Ascending aorta (tissue), 2 donors: ENCODE results near the gene TWIST1. TPM values are rescaled to one million over a fixed set of nuclear protein-coding genes. Genes with fewer than 3 reads are reported as not detected.

Experiments
- DNase-seq, 2 donors: peaks; one replicate each; pipeline ENCODE4 v3.0.0-alpha.2; 2019; ENCODE audit warnings: low spot score in 2 of 2
- H3K27ac ChIP-seq, 2 donors: fragments of 200-600 bp; sonication (generic); one replicate each; pipeline ENCODE4 v1.5.1; 2016 to 2017; ENCODE audit warnings: mild to moderate bottlenecking in 1 of 2
- H3K27me3 ChIP-seq: fragments of 200-600 bp; sonication (generic); one replicate; pipeline ENCODE4 v1.5.1; 2017
- H3K36me3 ChIP-seq, 2 donors: fragments of 200-600 bp; sonication (generic); one replicate each; pipeline ENCODE4 v1.5.1; 2016
- H3K4me1 ChIP-seq, 2 donors: fragments of 200-600 bp; sonication (generic); one replicate each; pipeline ENCODE4 v1.5.1; 2016 to 2017; ENCODE audit warnings: mild to moderate bottlenecking in 1 of 2
- H3K4me3 ChIP-seq, 2 donors: fragments of 200-600 bp; sonication (generic); one replicate each; pipeline ENCODE4 v1.5.1; 2016 to 2017; ENCODE audit warnings: mild to moderate bottlenecking in 1 of 2
- H3K9me3 ChIP-seq, 2 donors: fragments of 200-600 bp; sonication (generic); one replicate each; pipeline ENCODE4 v1.5.1; 2016
- CTCF ChIP-seq, 3 experiments: fragments of 200-600 bp in 2 of 3; fragments of 450-650 bp in 1 of 3; sonication (generic) in 2 of 3; IDR thresholded peaks; one replicate each; pipeline ENCODE4 v1.5.1; 2016 to 2019; ENCODE audit warnings: antibody characterized with exemption in 3 of 3, mild to moderate bottlenecking in 1 of 3, moderate library complexity in 1 of 3
- intact Hi-C: fragments of 100-400 bp; cut with DNase I; formaldehyde crosslinking; loops from one replicate; pipeline ENCODE4 v1.15.1; 2023
- total RNA-seq: library from RNA; depleted of rRNA; stranded (reverse); fragments of >200 nt; gene quantifications from one replicate; pipeline ENCODE4 v1.1.0, GENCODE V29; 2016

TWIST1 gene
- total RNA-seq, 1 donor from 2014 or later = 2.0 TPM

GRCh38 chr7:19097165-19098055, 20.0 kb downstream of the TWIST1 start:
- H3K9me3 ChIP-seq = no peaks in the 10 kb centered on the region

GRCh38 chr7:19095353-19095860, 22.0 kb downstream of the TWIST1 start:
- TF ChIP-seq CTCF (IDR thresholded peaks at IDR 0.05) = no peak
- DNase-seq = no peak

More at GRCh38 chr7:19097165-19098055, 20.0 kb downstream of the TWIST1 start:
- H3K4me1 ChIP-seq = no peaks in the 10 kb centered on the region
- no peak for DNase-seq
- no peak for TF ChIP-seq CTCF (IDR thresholded peaks at IDR 0.05)
- H3K36me3 ChIP-seq = no peaks in the 10 kb centered on the region
- no peak overlapping the region for H3K27ac ChIP-seq
- intact Hi-C loops = no loop called here
- H3K4me3 ChIP-seq = no peak overlapping the region
- no peaks in the 10 kb centered on the region for H3K27me3 ChIP-seq

GRCh38 chr7:19094598-19095352, 22.7 kb downstream of the TWIST1 start:
- H3K4me3 ChIP-seq = no peak overlapping the region
- no peaks in the 10 kb centered on the region for H3K4me1 ChIP-seq
- H3K9me3 ChIP-seq = no peaks in the 10 kb centered on the region
- intact Hi-C loops = no loop called here
- DNase-seq = no peak
- no peak overlapping the region for H3K27ac ChIP-seq
- no peaks in the 10 kb centered on the region for H3K36me3 ChIP-seq
- no peak for TF ChIP-seq CTCF (IDR thresholded peaks at IDR 0.05)
- H3K27me3 ChIP-seq = no peaks in the 10 kb centered on the region

More at GRCh38 chr7:19095353-19095860, 22.0 kb downstream of the TWIST1 start:
- no peak overlapping the region for H3K27ac ChIP-seq
- H3K4me3 ChIP-seq = no peak overlapping the region
- H3K36me3 ChIP-seq = no peaks in the 10 kb centered on the region
- intact Hi-C loops = no loop called here
- H3K4me1 ChIP-seq = no peaks in the 10 kb centered on the region
- H3K27me3 ChIP-seq = no peaks in the 10 kb centered on the region
- no peaks in the 10 kb centered on the region for H3K9me3 ChIP-seq

GRCh38 chr7:19094138-19094537, 23.3 kb downstream of the TWIST1 start:
- H3K36me3 ChIP-seq = no peaks in the 10 kb centered on the region
- intact Hi-C loops = no loop called here
- no peak overlapping the region for H3K27ac ChIP-seq
- H3K4me1 ChIP-seq = no peaks in the 10 kb centered on the region
- TF ChIP-seq CTCF (IDR thresholded peaks at IDR 0.05) = no peak
- H3K27me3 ChIP-seq = no peaks in the 10 kb centered on the region
- DNase-seq = no peak
- H3K9me3 ChIP-seq = no peaks in the 10 kb centered on the region
- no peak overlapping the region for H3K4me3 ChIP-seq

- no peaks in the 10 kb centered on the region for H3K27me3 ChIP-seq
- no peaks in the 10 kb centered on the region for H3K4me1 ChIP-seq
- intact Hi-C loops = no loop called here
- H3K27ac ChIP-seq = no peak overlapping the region
- no peaks in the 10 kb centered on the region for H3K36me3 ChIP-seq
- peaks cover 0 to 4% of the 10 kb centered on the region in 2 donors for H3K9me3 ChIP-seq
- TF ChIP-seq CTCF (IDR thresholded peaks at IDR 0.05) = no peak
- DNase-seq = no peak
- no peak overlapping the region for H3K4me3 ChIP-seq
Measured at GRCh38 chr7:19091550-19092200, 25.8 kb downstream of the TWIST1 start.
